Measurements from ENCODE around the gene SLC17A5. TPM values are rescaled to one million over a fixed set of nuclear protein-coding genes. Genes with fewer than 3 reads are reported as not detected.

SLC17A5 gene
- total and polyA plus RNA-seq, 10 of the 15 experiments (the other 5 are each of a cell fraction or from before 2014, with no cell fraction given), result 2.3 to 7.2 (median 5.0) TPM

- ChIA-PET POLR2A (no interaction called here), CTCF (interaction anchor here (0.6 to 1.4 kb wide), 2 partner anchors 131 to 370 kb away, joined by 3 read pairs; no protein-coding TSS in a partner anchor), SMC1A (ENCODE audit: uncharacterized antibody, unreplicated experiment) (no interaction called here), RAD21 (ENCODE audit: unreplicated experiment) (no interaction called here)
- H3K27ac ChIP-seq (ENCODE audit: control insufficient read depth, insufficient read depth), result no peak overlapping the region
- no peaks in the 10 kb centered on the region for H3K36me3 ChIP-seq (ENCODE audit: control insufficient read depth in 2 of 2, insufficient read depth in 2 of 2, low read length in 1 of 2)
- no peak for ATAC-seq
- in situ Hi-C loops (cut with MboI), result no loop called here
- H3K79me2 ChIP-seq (ENCODE audit: control insufficient read depth, insufficient read depth, low read length), result no peaks in the 10 kb centered on the region; the same call in 1 of the 2 replicates
- H3K27me3 ChIP-seq (replicated peaks in 1 of 2; ENCODE audit: control insufficient read depth in 2 of 2, insufficient read depth in 2 of 2, low read length in 1 of 2), result no peaks in the 10 kb centered on the region
- no TSS peak for BruUV-seq (replicated peaks)
- FAIRE-seq, result no peak
- H2AFZ ChIP-seq (ENCODE audit: control insufficient read depth, low read depth, low read length), result no peak overlapping the region
- no peak overlapping the region for H3K4me3 ChIP-seq
- TF ChIP-seq POLR2A (IDR thresholded peaks at IDR 0.05; ENCODE audit: low read depth, low read length), result no peak
- TF ChIP-seq BHLHE40 (IDR thresholded peaks at IDR 0.05; ENCODE audit: borderline replicate concordance in 1 of 2, low read depth in 2 of 2, low read length in 1 of 2), result no peak
- no peak for TF ChIP-seq NKRF (conservative IDR thresholded peaks at IDR 0.05)
- no peak for TF ChIP-seq RBBP5 (conservative IDR thresholded peaks at IDR 0.05)
- TF ChIP-seq RB1 (IDR thresholded peaks at IDR 0.05; ENCODE audit: borderline replicate concordance), result no peak
- TF ChIP-seq CEBPZ (IDR thresholded peaks at IDR 0.05; ENCODE audit: low read depth, low read length), result no peak
- TF ChIP-seq ZBTB33 (IDR thresholded peaks at IDR 0.05), result no peak
- no peak for TF ChIP-seq ESRRA (IDR thresholded peaks at IDR 0.05; ENCODE audit: low read length)
- no peak for TF ChIP-seq ZNF207 (IDR thresholded peaks at IDR 0.05; ENCODE audit: borderline replicate concordance)
- TF ChIP-seq RELB (IDR thresholded peaks at IDR 0.05; ENCODE audit: low read depth), result no peak
- TF ChIP-seq SPI1 (IDR thresholded peaks at IDR 0.05; ENCODE audit: borderline replicate concordance, insufficient read depth, low read depth, low read length), result no peak
- no peak for TF ChIP-seq NFIC (IDR thresholded peaks at IDR 0.05; ENCODE audit: low read depth, low read length)
- TF ChIP-seq CHD2 (IDR thresholded peaks at IDR 0.05; ENCODE audit: borderline replicate concordance, low read depth, low read length), result no peak
- no peak for TF ChIP-seq PAX8 (IDR thresholded peaks at IDR 0.05)
- no peak for DNase-seq (ENCODE audit: low read depth, low spot score)
- intact Hi-C loops (cut with micrococcal nuclease; ENCODE audit: unreplicated experiment), result no loop called here
- H4K20me1 ChIP-seq (ENCODE audit: control insufficient read depth, insufficient read depth), result no peaks in the 10 kb centered on the region
- H3K4me1 ChIP-seq (ENCODE audit: control insufficient read depth, insufficient read depth, low read length), result no peaks in the 10 kb centered on the region
- H3K9me3 ChIP-seq (replicated peaks; ENCODE audit: control insufficient read depth, insufficient read depth, low read length), result no peaks in the 10 kb centered on the region
- no peak overlapping the region for H3K9ac ChIP-seq (ENCODE audit: control insufficient read depth, insufficient read depth, low read length)
- no peak overlapping the region for H3K4me2 ChIP-seq (ENCODE audit: control insufficient read depth, insufficient read depth)
Measured at GRCh38 chr6:73648166-73648565, 5.6 kb downstream of the SLC17A5 start.
